A549 (cell line): Measurements from ENCODE around the gene PECR. TPM values are rescaled to one million over a fixed set of nuclear protein-coding genes. Genes with fewer than 3 reads are reported as not detected.

Experiments used
- ATAC-seq, 2 experiments: fragments of 200-7000 bp in 1 of 2; fragments of >200 bp in 1 of 2; cut with Nextera tagmentation in 1 of 2; cut with Tn5 transposase in 1 of 2; 3 replicates each; pipeline versions ENCODE4 v1.8.0 to v1.9.1; 2018 to 2020; ENCODE audit warnings: mild to moderate bottlenecking in 1 of 2, moderate library complexity in 1 of 2
- CTCF ChIA-PET: fragments of 300-600 bp; sonication (Branson Sonifier 250); formaldehyde crosslinking; extraction: SDS; loops from one replicate; lab custom pipeline; 2021; ENCODE audit warnings: antibody characterized with exemption, inconsistent platforms; lab: Yijun Ruan, JAX
- POLR2A ChIA-PET: fragments of 350-600 bp; formaldehyde crosslinking; extraction: SDS; loops from one replicate; lab custom pipeline; 2021; ENCODE audit warnings: antibody characterized with exemption, inconsistent platforms; lab: Yijun Ruan, JAX
- DNase-seq, 2 experiments: peaks; one replicate each; pipeline versions ENCODE4 v3.0.0 to v3.0.0-alpha.2; 2011 to 2016; ENCODE audit warnings: low read depth in 1 of 2, low spot score in 1 of 2
- FAIRE-seq: peaks from 2 replicates; lab custom pipeline; 2011; peaks lifted over from hg19 to GRCh38; lab: Jason Lieb, UNC
- H3K27ac ChIP-seq, 2 experiments: fragments of >200 bp; sonication (Bioruptor Twin); formaldehyde crosslinking; 3 replicates each; pipeline ENCODE4 v1.5.1; 2016 to 2017
- H3K4me1 ChIP-seq: fragments of >200 bp; sonication (Bioruptor Twin); formaldehyde crosslinking; 3 replicates; pipeline ENCODE4 v1.6.1; 2016
- H3K4me2 ChIP-seq: fragments of >200 bp; sonication (Bioruptor Twin); formaldehyde crosslinking; 3 replicates; pipeline ENCODE4 v1.6.1; 2016
- H3K4me3 ChIP-seq: fragments of >200 bp; sonication (Bioruptor Twin); formaldehyde crosslinking; 3 replicates; pipeline ENCODE4 v1.5.1; 2016
- H3K9me3 ChIP-seq: fragments of >200 bp; sonication (Bioruptor Twin); formaldehyde crosslinking; 3 replicates; pipeline ENCODE4 v1.6.1; 2016
- CBX2 ChIP-seq: fragments of 200-600 bp; sonication (generic); IDR thresholded peaks from 2 replicates; pipeline ENCODE4 v1.6.1; 2016; ENCODE audit warnings: low read depth, mild to moderate bottlenecking, borderline replicate concordance
- E2F6 ChIP-seq: IDR thresholded peaks from 2 replicates; pipeline ENCODE4 v1.6.1; 2012; ENCODE audit warnings: low read depth, borderline replicate concordance
- EHMT2 ChIP-seq: fragments of 200-600 bp; sonication (generic); IDR thresholded peaks from 2 replicates; pipeline ENCODE4 v1.6.1; 2016; ENCODE audit warnings: antibody characterized with exemption, low read depth, mild to moderate bottlenecking, moderate library complexity
- FOSB ChIP-seq: fragments of 250-450 bp; sonication (Bioruptor Pico); IDR thresholded peaks from 2 replicates; pipeline ENCODE4 v1.5.0; 2020; ENCODE audit warnings: mild to moderate bottlenecking, moderate library complexity
- GATA3 ChIP-seq: IDR thresholded peaks from 2 replicates; pipeline ENCODE4 v1.6.1; 2012; ENCODE audit warnings: borderline replicate concordance
- HES2 ChIP-seq: fragments of >200 bp; sonication (Bioruptor Twin); formaldehyde crosslinking; IDR thresholded peaks from 2 replicates; pipeline ENCODE4 v1.6.1; 2016
- HOXA7 ChIP-seq: fragments of 250-450 bp; sonication (Bioruptor Pico); IDR thresholded peaks from 2 replicates; pipeline ENCODE4 v1.5.0; 2020; ENCODE audit warnings: mild to moderate bottlenecking, moderate library complexity
- JUN ChIP-seq, 2 experiments: fragments of >200 bp; sonication (Bioruptor Twin); formaldehyde crosslinking; IDR thresholded peaks; 2 replicates in 1 of 2; 3 replicates in 1 of 2; pipeline ENCODE4 v1.6.1; 2016 to 2017
- JUNB ChIP-seq: fragments of >200 bp; sonication (Bioruptor Twin); formaldehyde crosslinking; IDR thresholded peaks from 2 replicates; pipeline ENCODE4 v1.6.1; 2016
- KDM1A ChIP-seq: fragments of 200-600 bp; sonication (generic); IDR thresholded peaks from 2 replicates; pipeline ENCODE4 v1.6.1; 2016; ENCODE audit warnings: low read depth, mild to moderate bottlenecking
- MAFK ChIP-seq: fragments of 450-650 bp; IDR thresholded peaks from 2 replicates; pipeline ENCODE4 v1.6.1; 2014; ENCODE audit not compliant: partially characterized antibody
- MYC ChIP-seq: IDR thresholded peaks from 2 replicates; pipeline ENCODE4 v1.6.1; 2012; ENCODE audit warnings: mild to moderate bottlenecking, inconsistent platforms, low read length, improper control_type of control experiment, borderline replicate concordance
- NFE2L2 ChIP-seq: fragments of 150-350 bp; conservative IDR thresholded peaks from 2 replicates; pipeline ENCODE4 v1.6.1; 2014; ENCODE audit warnings: low read length
- NR3C1 ChIP-seq: fragments of >200 bp; sonication (Bioruptor Twin); formaldehyde crosslinking; IDR thresholded peaks from 3 replicates; pipeline ENCODE4 v1.6.1; 2017
- PHF8 ChIP-seq: fragments of 200-600 bp; sonication (generic); IDR thresholded peaks from 2 replicates; pipeline ENCODE4 v1.6.1; 2016; ENCODE audit warnings: low read depth, mild to moderate bottlenecking, antibody characterized with exemption, moderate library complexity, borderline replicate concordance
- RFX5 ChIP-seq: fragments of 450-650 bp; IDR thresholded peaks from 2 replicates; pipeline ENCODE4 v1.7.1; 2014; ENCODE audit warnings: antibody characterized with exemption, mild to moderate bottlenecking, moderate library complexity
- RNF2 ChIP-seq: fragments of 200-600 bp; sonication (generic); IDR thresholded peaks from 2 replicates; pipeline ENCODE4 v1.6.1; 2016; ENCODE audit warnings: low read depth, mild to moderate bottlenecking, antibody characterized with exemption, moderate library complexity, borderline replicate concordance
- SREBF2 ChIP-seq: fragments of 450-650 bp; IDR thresholded peaks from 2 replicates; pipeline ENCODE4 v1.6.1; 2014; ENCODE audit warnings: mild to moderate bottlenecking, moderate library complexity
- TFCP2L1 ChIP-seq: fragments of 250-450 bp; sonication (Bioruptor Pico); IDR thresholded peaks from 2 replicates; pipeline ENCODE4 v1.5.0; 2021; ENCODE audit warnings: mild to moderate bottlenecking
- ZC3H11A ChIP-seq: fragments of 450-650 bp; IDR thresholded peaks from 2 replicates; pipeline ENCODE4 v1.6.1; 2014; ENCODE audit warnings: antibody characterized with exemption, mild to moderate bottlenecking
- ZFP36 ChIP-seq: fragments of 450-650 bp; IDR thresholded peaks from 2 replicates; pipeline ENCODE4 v1.6.1; 2014; ENCODE audit warnings: borderline replicate concordance; ENCODE audit not compliant: partially characterized antibody
- ZSCAN20 ChIP-seq: fragments of 250-450 bp; sonication (Bioruptor Pico); IDR thresholded peaks from 2 replicates; pipeline ENCODE4 v1.8.0; 2022; ENCODE audit warnings: mild to moderate bottlenecking, moderate library complexity
- WGBS: methylation state at CpG from one replicate; pipeline ENCODE4 v1.1.6; 2017; ENCODE audit errors: missing lambda C conversion rate; 5-methylcytosine and 5-hydroxymethylcytosine counted together
- polyA plus RNA-seq, 4 experiments: library from polyadenylated mRNA; depleted of rRNA in 3 of 4; stranded (reverse); fragments of >200 nt; fragmentation: RNase III in 1 of 4; extraction: RNeasy Plus Mini Kit Qiagen cat#74134 plus additional on column Dnase treatment in 1 of 4; gene quantifications; 2 replicates in 3 of 4; 3 replicates in 1 of 4; pipeline ENCODE4 v1.2.3, GENCODE V29; 2011 to 2017
- TF ChIP-seq, protein P1 (sequence below): fragments of 200-600 bp; sonication (generic); IDR thresholded peaks from 2 replicates; pipeline ENCODE4 v1.6.1; 2016; ENCODE audit warnings: antibody characterized with exemption, mild to moderate bottlenecking, moderate library complexity

PECR gene
- polyA plus RNA-seq, 2 of the 4 experiments (the other 2 are of a cell fraction), result 16.8 to 39.9 TPM

GRCh38 chr2:216126943-216127342 lies 45.3 kb upstream of the PECR start:
- FAIRE-seq (no peak), DNase-seq (no peak), ATAC-seq (no peak)
- CTCF ChIA-PET, result interaction anchor here (1.4 kb wide), 1 partner anchor 13 kb away, joined by 3 read pairs; no protein-coding TSS in a partner anchor
- H3K4me1 ChIP-seq, result no peaks in the 10 kb centered on the region
- H3K9me3 ChIP-seq, result no peaks in the 10 kb centered on the region
- TF ChIP-seq E2F6 (no peak), RNF2 (no peak), MAFK (no peak), NR3C1 (no peak), HES2 (no peak), NFE2L2 (no peak), SREBF2 (no peak), FOSB (CRISPR knock-in tag) (no peak)
- POLR2A ChIA-PET, result no interaction called here
- no peak overlapping the region for H3K4me2 ChIP-seq
- 91% methylated on average over 5 of the region's 5 CpGs for WGBS
- H3K4me3 ChIP-seq, result no peak overlapping the region
- no peak overlapping the region for H3K27ac ChIP-seq

- TF ChIP-seq ZFP36, result no peak
- no peak for TF ChIP-seq HOXA7
- TF ChIP-seq JUN (IDR thresholded peaks at IDR 0.05), result no peak
- TF ChIP-seq ZSCAN20, result no peak
- TF ChIP-seq GATA3, result no peak
- no peak for TF ChIP-seq JUNB
- TF ChIP-seq TFCP2L1, result no peak
- no peak for TF ChIP-seq ZC3H11A
- TF ChIP-seq HES2, result no peak
- TF ChIP-seq NFE2L2, result no peak
- no peak for TF ChIP-seq NR3C1
- no peak for TF ChIP-seq PHF8
- no peak for TF ChIP-seq CBX2
- TF ChIP-seq MYC, result no peak
- TF ChIP-seq EHMT2, result no peak
- TF ChIP-seq KDM1A, result no peak
- TF ChIP-seq, protein P1, sequence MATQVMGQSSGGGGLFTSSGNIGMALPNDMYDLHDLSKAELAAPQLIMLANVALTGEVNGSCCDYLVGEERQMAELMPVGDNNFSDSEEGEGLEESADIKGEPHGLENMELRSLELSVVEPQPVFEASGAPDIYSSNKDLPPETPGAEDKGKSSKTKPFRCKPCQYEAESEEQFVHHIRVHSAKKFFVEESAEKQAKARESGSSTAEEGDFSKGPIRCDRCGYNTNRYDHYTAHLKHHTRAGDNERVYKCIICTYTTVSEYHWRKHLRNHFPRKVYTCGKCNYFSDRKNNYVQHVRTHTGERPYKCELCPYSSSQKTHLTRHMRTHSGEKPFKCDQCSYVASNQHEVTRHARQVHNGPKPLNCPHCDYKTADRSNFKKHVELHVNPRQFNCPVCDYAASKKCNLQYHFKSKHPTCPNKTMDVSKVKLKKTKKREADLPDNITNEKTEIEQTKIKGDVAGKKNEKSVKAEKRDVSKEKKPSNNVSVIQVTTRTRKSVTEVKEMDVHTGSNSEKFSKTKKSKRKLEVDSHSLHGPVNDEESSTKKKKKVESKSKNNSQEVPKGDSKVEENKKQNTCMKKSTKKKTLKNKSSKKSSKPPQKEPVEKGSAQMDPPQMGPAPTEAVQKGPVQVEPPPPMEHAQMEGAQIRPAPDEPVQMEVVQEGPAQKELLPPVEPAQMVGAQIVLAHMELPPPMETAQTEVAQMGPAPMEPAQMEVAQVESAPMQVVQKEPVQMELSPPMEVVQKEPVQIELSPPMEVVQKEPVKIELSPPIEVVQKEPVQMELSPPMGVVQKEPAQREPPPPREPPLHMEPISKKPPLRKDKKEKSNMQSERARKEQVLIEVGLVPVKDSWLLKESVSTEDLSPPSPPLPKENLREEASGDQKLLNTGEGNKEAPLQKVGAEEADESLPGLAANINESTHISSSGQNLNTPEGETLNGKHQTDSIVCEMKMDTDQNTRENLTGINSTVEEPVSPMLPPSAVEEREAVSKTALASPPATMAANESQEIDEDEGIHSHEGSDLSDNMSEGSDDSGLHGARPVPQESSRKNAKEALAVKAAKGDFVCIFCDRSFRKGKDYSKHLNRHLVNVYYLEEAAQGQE, result no peak
- TF ChIP-seq RFX5, result no peak
- H3K4me3 ChIP-seq, result no peak overlapping the region
- WGBS, result 77% methylated on average over 3 of the region's 3 CpGs
- DNase-seq (no peak), ATAC-seq (no peak), FAIRE-seq (no peak)
- H3K9me3 ChIP-seq, result no peaks in the 10 kb centered on the region
- H3K27ac ChIP-seq, result peak overlapping the region in 1 of 2 experiments; percentile 16; a peak in 4 of 6 replicates
- H3K4me1 ChIP-seq, result peaks cover 5% of the 10 kb centered on the region; the same call in 1 of the 3 replicates
- H3K4me2 ChIP-seq, result no peak overlapping the region
- ChIA-PET CTCF (no interaction called here), POLR2A (no interaction called here)
Observed at GRCh38 chr2:216121255-216121654, 39.6 kb upstream of the PECR start.
